ENCODE results near the gene FAM72B.
A peak's percentile ranks its signal among the peaks of the same experiment; 100 is the strongest.
"Not testable (repeated sequence)": the region's sequence is repeated elsewhere in the genome, so short reads cannot be mapped to it uniquely, and the experiment has no call there.

FAM72B gene
- total RNA-seq: 0.27 to 0.54 (median 0.39) reads per million in 4 experiments

GRCh38 chr1:121184290-121185127 is at the start of gene FAM72B, which contains the start of gene SRGAP2C:
Gene FAM72B, minus strand, starts transcription at chr1:121184340. Its CDS starts 851 bp downstream, at chr1:121183489.
Gene SRGAP2C, plus strand, starts transcription at chr1:121184975. Its CDS starts 2,472 bp downstream, at chr1:121187447.
- peak; percentile 92 for DNase-seq

- not testable (repeated sequence) for DNase-seq
These were observed 48.4 kb upstream of the FAM72B start for GRCh38 chr1:121232445-121233125.

- DNase-seq: not testable (repeated sequence)
These were observed 46.5 kb upstream of the FAM72B start for GRCh38 chr1:121230636-121231035.

GRCh38 chr1:121227544-121228330 is 43.6 kb upstream of the FAM72B start:
- not testable (repeated sequence) for DNase-seq

- DNase-seq: not testable (repeated sequence)
These were observed 42.8 kb upstream of the FAM72B start for GRCh38 chr1:121226925-121227324.

GRCh38 chr1:121226295-121226904 is 42.3 kb upstream of the FAM72B start:
- DNase-seq: not testable (repeated sequence)

- not testable (repeated sequence) for DNase-seq
These were observed 40.6 kb upstream of the FAM72B start for GRCh38 chr1:121224714-121225113.

- not testable (repeated sequence) for DNase-seq
These were observed 37.6 kb upstream of the FAM72B start for GRCh38 chr1:121221770-121222169.

GRCh38 chr1:121216676-121217075 is 32.5 kb upstream of the FAM72B start:
- DNase-seq: not testable (repeated sequence)

- not testable (repeated sequence) for DNase-seq
These were observed 31.7 kb upstream of the FAM72B start for GRCh38 chr1:121215699-121216417.

GRCh38 chr1:121214544-121215156 is 30.5 kb upstream of the FAM72B start:
- DNase-seq: not testable (repeated sequence)

- DNase-seq: not testable (repeated sequence)
These were observed 29.4 kb upstream of the FAM72B start for GRCh38 chr1:121213491-121213890.

- not testable (repeated sequence) for DNase-seq
These were observed 26.6 kb upstream of the FAM72B start for GRCh38 chr1:121210778-121211177.

- DNase-seq: not testable (repeated sequence)
These were observed 24.2 kb upstream of the FAM72B start for GRCh38 chr1:121208375-121208774.

- not testable (repeated sequence) for DNase-seq
These were observed 23.2 kb upstream of the FAM72B start for GRCh38 chr1:121207328-121207727.

- not testable (repeated sequence) for DNase-seq
These were observed 21.9 kb upstream of the FAM72B start for GRCh38 chr1:121205786-121206711.

- not testable (repeated sequence) for DNase-seq
These were observed 18.8 kb upstream of the FAM72B start for GRCh38 chr1:121202986-121203385.

GRCh38 chr1:121200985-121201981 is 17.1 kb upstream of the FAM72B start:
- DNase-seq: not testable (repeated sequence)

GRCh38 chr1:121200232-121200631 is 16.1 kb upstream of the FAM72B start:
- DNase-seq: not testable (repeated sequence)
